Osteoblast (primary cell): ENCODE results near the gene RPS29. TPM values are rescaled to one million over a fixed set of nuclear protein-coding genes. Genes with fewer than 3 reads are reported as not detected.
"Not testable (repeated sequence)": the region's sequence is repeated elsewhere in the genome, so short reads cannot be mapped to it uniquely, and the experiment has no call there.

ENCODE experiments used
- DNase-seq: peaks from one replicate; pipeline ENCODE4 v3.0.0; 2011; ENCODE audit warnings: low spot score, mixed read lengths; ENCODE audit not compliant: insufficient read length; ENCODE audit errors: missing footprints
- H2AFZ ChIP-seq: 2 replicates; pipeline ENCODE4 v1.6.0; 2011; ENCODE audit warnings: mild to moderate bottlenecking, low read length
- H3K27ac ChIP-seq: 2 replicates; pipeline ENCODE4 v1.5.1; 2011; ENCODE audit warnings: mild to moderate bottlenecking, low read depth, low read length, moderate library complexity
- H3K27me3 ChIP-seq: 2 replicates; pipeline ENCODE4 v1.6.0; 2012; ENCODE audit warnings: mild to moderate bottlenecking, control low read depth, inconsistent platforms, low read length, moderate library complexity; ENCODE audit not compliant: insufficient read depth
- H3K36me3 ChIP-seq: 2 replicates; pipeline ENCODE4 v1.5.1; 2011; ENCODE audit warnings: mild to moderate bottlenecking, low read length, control low read depth, moderate library complexity; ENCODE audit not compliant: insufficient read depth
- H3K4me1 ChIP-seq: 2 replicates; pipeline ENCODE4 v1.5.1; 2011; ENCODE audit warnings: mild to moderate bottlenecking, low read length, control low read depth, moderate library complexity; ENCODE audit not compliant: insufficient read depth
- H3K4me2 ChIP-seq: 2 replicates; pipeline ENCODE4 v1.6.0; 2011; ENCODE audit warnings: mild to moderate bottlenecking, low read length; ENCODE audit not compliant: insufficient read depth
- H3K4me3 ChIP-seq: fragments of 200-600 bp; sonication (generic); 3 replicates; pipeline ENCODE4 v1.5.1; 2012; ENCODE audit warnings: mild to moderate bottlenecking, low read length, inconsistent platforms; ENCODE audit not compliant: insufficient read depth
- H3K79me2 ChIP-seq: 2 replicates; pipeline ENCODE4 v1.6.0; 2012; ENCODE audit warnings: mild to moderate bottlenecking, low read length, control low read depth, inconsistent platforms; ENCODE audit not compliant: insufficient read depth
- H3K9me3 ChIP-seq: 2 replicates; pipeline ENCODE4 v1.5.1; 2011; ENCODE audit warnings: low read depth, low read length, control low read depth
- H4K20me1 ChIP-seq: 2 replicates; pipeline ENCODE4 v1.6.0; 2012; ENCODE audit warnings: mild to moderate bottlenecking, low read length, control low read depth; ENCODE audit not compliant: insufficient read depth
- CTCF ChIP-seq: IDR thresholded peaks from 2 replicates; pipeline ENCODE4 v1.5.1; 2011; ENCODE audit warnings: mild to moderate bottlenecking, low read depth, low read length, moderate library complexity; ENCODE audit errors: extremely low read depth
- total RNA-seq: library from RNA; depleted of rRNA; stranded (reverse); fragments of >200 nt; gene quantifications from 2 replicates; pipeline ENCODE4 v1.2.3, GENCODE V29; 2012

The RPS29 gene
- total RNA-seq, 1 donor = 4,153 TPM

- TF ChIP-seq CTCF = no peak
- H3K9me3 ChIP-seq = no peaks in the 10 kb centered on the region
- H3K4me2 ChIP-seq = peak overlapping the region; percentile 54
- peaks cover 20% of the 10 kb centered on the region for H3K79me2 ChIP-seq
- DNase-seq = peak; percentile 89
- H3K27ac ChIP-seq = peak overlapping the region; percentile 16
- H4K20me1 ChIP-seq = no peaks in the 10 kb centered on the region
- H3K27me3 ChIP-seq = no peaks in the 10 kb centered on the region
- H2AFZ ChIP-seq = peak overlapping the region; percentile 8
- peaks cover 21% of the 10 kb centered on the region for H3K4me1 ChIP-seq
- no peaks in the 10 kb centered on the region for H3K36me3 ChIP-seq
- no peak overlapping the region for H3K4me3 ChIP-seq
Measured at GRCh38 chr14:49594347-49595091, 8.3 kb upstream of the RPS29 start.

GRCh38 chr14:49593016-49593415 lies 6.8 kb upstream of the RPS29 start:
- Histone ChIP-seq H3K79me2 (peaks cover 8% of the 10 kb centered on the region), H2AFZ (no peak overlapping the region), H3K27me3 (no peaks in the 10 kb centered on the region), H3K9me3 (no peaks in the 10 kb centered on the region), H3K4me3 (no peak overlapping the region), H3K4me2 (peak overlapping the region; percentile 43), H4K20me1 (no peaks in the 10 kb centered on the region), H3K4me1 (peaks cover 21% of the 10 kb centered on the region), H3K27ac (no peak overlapping the region), H3K36me3 (no peaks in the 10 kb centered on the region)
- no peak for TF ChIP-seq CTCF
- peak; percentile 80 for DNase-seq

GRCh38 chr14:49589387-49589786 lies 3.2 kb upstream of the RPS29 start:
- Histone ChIP-seq H4K20me1 (peaks cover 12% of the 10 kb centered on the region), H3K4me2 (no peak overlapping the region), H3K4me3 (no peak overlapping the region), H3K4me1 (peaks cover 19% of the 10 kb centered on the region), H2AFZ (no peak overlapping the region), H3K27ac (no peak overlapping the region), H3K27me3 (no peaks in the 10 kb centered on the region), H3K79me2 (peaks cover 18% of the 10 kb centered on the region), H3K9me3 (no peaks in the 10 kb centered on the region), H3K36me3 (peaks cover 5% of the 10 kb centered on the region)
- TF ChIP-seq CTCF = no peak
- no peak for DNase-seq

- peaks cover 43% of the 10 kb centered on the region for H3K79me2 ChIP-seq
- H3K4me1 ChIP-seq = peaks cover 18% of the 10 kb centered on the region
- peak overlapping the region; percentile 73 for H3K4me2 ChIP-seq
- H3K4me3 ChIP-seq = peak overlapping the region; percentile 93
- DNase-seq = peak; percentile 79
- peaks cover 31% of the 10 kb centered on the region for H3K36me3 ChIP-seq
- peak; percentile 83 for TF ChIP-seq CTCF
- H2AFZ ChIP-seq = peak overlapping the region; percentile 36
- no peaks in the 10 kb centered on the region for H3K9me3 ChIP-seq
- no peaks in the 10 kb centered on the region for H3K27me3 ChIP-seq
- H4K20me1 ChIP-seq = peaks cover 28% of the 10 kb centered on the region
- H3K27ac ChIP-seq = peak overlapping the region; percentile 24
Measured at GRCh38 chr14:49586673-49587460, 687 bp upstream of the RPS29 start.

- Histone ChIP-seq H3K4me3 (peak overlapping the region; percentile 93), H3K4me2 (peak overlapping the region; percentile 82), H3K27ac (peak overlapping the region; percentile 93), H3K4me1 (peaks cover 21% of the 10 kb centered on the region), H3K36me3 (peaks cover 31% of the 10 kb centered on the region), H4K20me1 (peaks cover 30% of the 10 kb centered on the region), H3K79me2 (peaks cover 57% of the 10 kb centered on the region)
- not testable (repeated sequence) for H2AFZ ChIP-seq, H3K9me3 ChIP-seq, H3K27me3 ChIP-seq, DNase-seq
Measured at GRCh38 chr14:49584981-49585640, 1.1 kb downstream of the RPS29 start.
